ENCODE measurements around the gene MAGI1.

Gene MAGI1

GRCh38 chr3:65562447-65562846 is 476.3 kb downstream of the MAGI1 start:
- no peak for DNase-seq (ENCODE audit: extremely low read depth, low read depth)
- TF ChIP-seq CTCF (IDR thresholded peaks at IDR 0.05; ENCODE audit: low read depth, low read length): no peak

- DNase-seq (ENCODE audit: extremely low read depth, low read depth): no peak
- no peak for TF ChIP-seq CTCF (IDR thresholded peaks at IDR 0.05; ENCODE audit: low read depth, low read length)
These were observed 477.1 kb downstream of the MAGI1 start for GRCh38 chr3:65561617-65562016.

GRCh38 chr3:65560901-65561300 is 477.8 kb downstream of the MAGI1 start:
- no peak for DNase-seq (ENCODE audit: extremely low read depth, low read depth)
- TF ChIP-seq CTCF (IDR thresholded peaks at IDR 0.05; ENCODE audit: low read depth, low read length): no peak

GRCh38 chr3:65560133-65560532 is 478.6 kb downstream of the MAGI1 start:
- no peak for TF ChIP-seq CTCF (IDR thresholded peaks at IDR 0.05; ENCODE audit: low read depth, low read length)

GRCh38 chr3:65559643-65560042 is 479.1 kb downstream of the MAGI1 start:
- TF ChIP-seq CTCF (IDR thresholded peaks at IDR 0.05; ENCODE audit: low read depth, low read length): no peak
- DNase-seq (ENCODE audit: extremely low read depth, low read depth): no peak

More at GRCh38 chr3:65560133-65560532, 478.6 kb downstream of the MAGI1 start:
- DNase-seq (ENCODE audit: extremely low read depth, low read depth): no peak

- no peak for DNase-seq (ENCODE audit: extremely low read depth, low read depth)
- no peak for TF ChIP-seq CTCF (IDR thresholded peaks at IDR 0.05; ENCODE audit: low read depth, low read length)
These were observed 479.9 kb downstream of the MAGI1 start for GRCh38 chr3:65558826-65559225.

GRCh38 chr3:65557899-65558564 is 480.7 kb downstream of the MAGI1 start:
- TF ChIP-seq CTCF (IDR thresholded peaks at IDR 0.05; ENCODE audit: low read depth, low read length): no peak
- DNase-seq (ENCODE audit: extremely low read depth, low read depth): no peak
